Suppressor macrophage treated with lipopolysaccharide for 1 hour (primary cell): ENCODE measurements around the gene ZCCHC9.

Source experiments
- DNase-seq, 3 donors: peaks; one replicate each; pipeline ENCODE4 v3.0.0-alpha.2; 2020 to 2022

The ZCCHC9 gene

GRCh38 chr5:81360640-81361039 lies 59.3 kb downstream of the ZCCHC9 start:
- no peak for DNase-seq

GRCh38 chr5:81361600-81361999 lies 60.2 kb downstream of the ZCCHC9 start:
- no peak for DNase-seq
